ENCODE measurements around the gene CAMSAP3. TPM values are rescaled to one million over a fixed set of nuclear protein-coding genes. Genes with fewer than 3 reads are reported as not detected.

CAMSAP3 gene
- total RNA-seq, 2 donors from 2014 or later = 40.4 to 90.9 TPM

DNA sequence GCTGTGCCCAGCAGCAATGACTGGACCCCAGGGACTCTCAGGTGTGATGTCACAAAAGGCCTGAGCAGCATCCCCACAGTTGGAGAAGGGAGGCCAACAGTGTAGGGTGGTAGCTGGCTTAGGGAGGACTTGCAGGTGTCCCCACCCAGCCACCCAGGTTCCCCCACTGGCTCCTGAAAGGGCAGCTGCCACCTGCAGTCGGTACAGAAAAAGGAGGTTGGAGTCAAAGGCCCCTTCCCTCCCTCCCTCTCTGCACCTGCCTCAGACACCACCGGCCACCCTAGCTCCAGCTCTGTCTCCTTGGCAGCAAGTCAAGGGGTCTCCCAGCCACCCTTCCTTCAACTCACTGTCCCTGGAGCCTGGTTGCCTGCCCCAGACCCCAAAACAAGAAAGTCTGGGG lies 38.0 kb downstream of the CAMSAP3 start, which contains the start of gene PCP2:
Gene PCP2, minus strand, starts transcription at position 22 of the 400 bp plus-strand sequence. CDS start 262 bp downstream, outside the sequence.
- Histone ChIP-seq H3K36me3 (no peaks in the 10 kb centered on the region), H3K27me3 (replicated peaks; ENCODE audit: insufficient read depth) (no peaks in the 10 kb centered on the region), H3K9me3 (no peaks in the 10 kb centered on the region), H3K4me1 (replicated peaks) (peaks cover 5% of the 10 kb centered on the region), H3K27ac (no peak within 1 kb of the TSS), H3K4me3 (no peak within 1 kb of the TSS)
- 35% methylated on average over 2 of the region's 2 CpGs for WGBS
- DNase-seq (ENCODE audit: low spot score) = no peak
- intact Hi-C loops (cut with DNase I) = loop anchor here (10.0 kb wide), 1 partner anchor 539 kb away; no protein-coding TSS in a partner anchor
- TF ChIP-seq POLR2A (IDR thresholded peaks at IDR 0.05) = no peak
- TF ChIP-seq POLR2AphosphoS5 (IDR thresholded peaks at IDR 0.05) = no peak
- TF ChIP-seq, protein P1, sequence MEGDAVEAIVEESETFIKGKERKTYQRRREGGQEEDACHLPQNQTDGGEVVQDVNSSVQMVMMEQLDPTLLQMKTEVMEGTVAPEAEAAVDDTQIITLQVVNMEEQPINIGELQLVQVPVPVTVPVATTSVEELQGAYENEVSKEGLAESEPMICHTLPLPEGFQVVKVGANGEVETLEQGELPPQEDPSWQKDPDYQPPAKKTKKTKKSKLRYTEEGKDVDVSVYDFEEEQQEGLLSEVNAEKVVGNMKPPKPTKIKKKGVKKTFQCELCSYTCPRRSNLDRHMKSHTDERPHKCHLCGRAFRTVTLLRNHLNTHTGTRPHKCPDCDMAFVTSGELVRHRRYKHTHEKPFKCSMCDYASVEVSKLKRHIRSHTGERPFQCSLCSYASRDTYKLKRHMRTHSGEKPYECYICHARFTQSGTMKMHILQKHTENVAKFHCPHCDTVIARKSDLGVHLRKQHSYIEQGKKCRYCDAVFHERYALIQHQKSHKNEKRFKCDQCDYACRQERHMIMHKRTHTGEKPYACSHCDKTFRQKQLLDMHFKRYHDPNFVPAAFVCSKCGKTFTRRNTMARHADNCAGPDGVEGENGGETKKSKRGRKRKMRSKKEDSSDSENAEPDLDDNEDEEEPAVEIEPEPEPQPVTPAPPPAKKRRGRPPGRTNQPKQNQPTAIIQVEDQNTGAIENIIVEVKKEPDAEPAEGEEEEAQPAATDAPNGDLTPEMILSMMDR (IDR thresholded peaks at IDR 0.05) = no peak

DNA sequence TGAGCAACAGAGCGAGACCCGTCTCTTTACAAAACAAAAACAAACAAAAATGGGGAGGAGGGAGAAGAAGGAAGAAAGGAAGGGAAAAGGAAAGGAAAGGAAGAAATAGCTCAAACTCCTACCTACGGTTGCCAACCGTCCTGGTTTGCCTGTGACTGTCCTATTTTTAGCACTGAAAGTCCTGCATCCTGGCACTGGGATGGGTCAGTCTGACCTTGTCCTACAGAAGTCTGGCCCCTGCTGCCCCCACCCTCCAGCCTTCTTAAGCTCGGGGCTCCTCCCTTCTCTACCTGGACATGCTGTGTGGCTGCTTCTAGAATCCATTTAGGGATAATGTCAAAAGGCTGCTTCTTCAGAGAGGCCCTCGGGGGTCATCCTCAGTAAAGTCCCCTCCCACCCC lies 40.0 kb downstream of the CAMSAP3 start:
- Histone ChIP-seq H3K9me3 (no peaks in the 10 kb centered on the region), H3K36me3 (no peaks in the 10 kb centered on the region), H3K27ac (no peak overlapping the region), H3K4me3 (no peak overlapping the region), H3K27me3 (replicated peaks; ENCODE audit: insufficient read depth) (no peaks in the 10 kb centered on the region), H3K4me1 (replicated peaks) (no peaks in the 10 kb centered on the region)
- no peak for DNase-seq (ENCODE audit: low spot score)
- intact Hi-C loops (cut with DNase I) = loop anchor here (10.0 kb wide), 1 partner anchor 541 kb away; no protein-coding TSS in a partner anchor
- TF ChIP-seq, protein P1 (IDR thresholded peaks at IDR 0.05) = no peak
- TF ChIP-seq POLR2A (IDR thresholded peaks at IDR 0.05) (no peak), POLR2AphosphoS5 (IDR thresholded peaks at IDR 0.05) (no peak)
- WGBS = 50% methylated on average over 6 of the region's 6 CpGs

DNA sequence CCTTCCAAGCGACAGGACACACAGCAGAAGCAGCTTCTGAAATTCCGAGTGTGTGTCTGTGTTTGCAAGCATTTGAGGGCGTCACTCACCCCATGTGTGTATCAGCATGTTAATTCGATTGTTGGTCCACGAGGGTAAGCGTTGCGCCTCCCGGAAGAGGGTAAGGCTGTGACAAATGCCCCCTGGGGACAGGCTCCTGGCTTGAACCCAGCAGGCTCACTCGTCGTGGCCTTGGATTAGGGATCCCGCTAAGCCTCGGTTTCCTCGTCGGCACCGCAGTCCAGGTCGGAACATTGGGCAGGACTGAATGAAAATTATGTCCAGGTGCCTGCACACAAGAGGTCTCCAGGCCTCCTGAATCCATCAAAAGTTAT lies 40.6 kb downstream of the CAMSAP3 start:
- Histone ChIP-seq H3K4me1 (replicated peaks) (no peaks in the 10 kb centered on the region), H3K9me3 (no peaks in the 10 kb centered on the region), H3K4me3 (peak overlapping the region; percentile 54 to 68), H3K36me3 (no peaks in the 10 kb centered on the region), H3K27me3 (replicated peaks; ENCODE audit: insufficient read depth) (no peaks in the 10 kb centered on the region), H3K27ac (peak overlapping the region in 1 of 2 donors; percentile 85)
- WGBS = 60% methylated on average over 16 of the region's 16 CpGs
- intact Hi-C loops (cut with DNase I) = loop anchor here (10.0 kb wide), 1 partner anchor 542 kb away; no protein-coding TSS in a partner anchor
- DNase-seq (ENCODE audit: low spot score) = no peak
- TF ChIP-seq, protein P1 (IDR thresholded peaks at IDR 0.05) = no peak
- no peak for TF ChIP-seq POLR2A (IDR thresholded peaks at IDR 0.05)
- no peak for TF ChIP-seq POLR2AphosphoS5 (IDR thresholded peaks at IDR 0.05)

DNA sequence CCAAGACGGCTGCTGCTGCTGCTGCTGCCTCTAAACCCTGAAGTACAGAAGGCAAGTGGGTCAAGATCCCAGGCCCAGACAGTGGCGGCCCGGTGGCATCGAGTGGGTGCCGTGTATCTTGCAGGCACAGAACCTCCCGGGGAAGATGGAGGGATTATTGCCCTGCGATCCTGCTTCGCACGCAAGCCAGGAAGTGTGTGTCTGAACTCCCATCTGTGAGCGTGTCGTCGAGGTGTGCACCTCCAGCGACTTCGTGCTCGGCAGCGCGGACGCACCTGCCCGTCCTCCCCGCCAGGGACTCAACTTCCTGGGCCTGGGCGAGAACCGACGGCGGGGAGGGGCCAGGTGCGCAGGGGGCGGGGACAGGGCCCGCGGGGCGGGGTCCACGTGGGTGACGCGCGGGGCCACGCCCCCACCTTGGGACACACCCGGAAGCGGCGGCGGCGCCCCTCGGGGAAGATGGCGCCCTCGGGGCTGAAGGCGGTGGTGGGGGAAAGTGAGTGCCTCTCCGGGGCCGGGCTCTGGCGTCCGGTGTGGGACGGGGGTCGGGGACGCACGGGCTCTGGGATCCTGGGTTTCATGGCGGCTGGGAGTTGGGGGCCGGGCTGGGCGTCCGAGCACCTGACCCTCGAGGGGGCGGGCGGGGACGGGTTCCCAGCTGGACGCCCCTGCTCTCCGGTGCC lies 41.2 kb downstream of the CAMSAP3 start, which contains the start of gene STXBP2:
Gene STXBP2, plus strand, starts transcription at position 420 of the 683 bp plus-strand sequence. Its CDS starts 40 bp downstream, at position 460.
- TF ChIP-seq POLR2AphosphoS5 (IDR thresholded peaks at IDR 0.05) = peak; percentile 60
- TF ChIP-seq, protein P1 (IDR thresholded peaks at IDR 0.05) = peak in 2 of 4 experiments; percentile 45 to 56
- peak; percentile 83 for TF ChIP-seq POLR2A (IDR thresholded peaks at IDR 0.05)
- intact Hi-C loops (cut with DNase I) = loop anchor here (10.0 kb wide), 1 partner anchor 542 kb away; no protein-coding TSS in a partner anchor
- Histone ChIP-seq H3K4me1 (replicated peaks) (no peaks in the 10 kb centered on the region), H3K36me3 (no peaks in the 10 kb centered on the region), H3K27me3 (replicated peaks; ENCODE audit: insufficient read depth) (no peaks in the 10 kb centered on the region), H3K4me3 (peak within 1 kb of the TSS; percentile 54 to 68), H3K27ac (peak within 1 kb of the TSS; percentile 82 to 85), H3K9me3 (no peaks in the 10 kb centered on the region)
- 7% methylated on average over 56 of the region's 61 CpGs for WGBS
- peak; percentile 86 for DNase-seq (ENCODE audit: low spot score)

All from prostate gland (tissue), 2 donors.